Measurements from ENCODE around the gene DPP7. TPM values are rescaled to one million over a fixed set of nuclear protein-coding genes. Genes with fewer than 3 reads are reported as not detected.

DPP7 gene
- total and polyA plus RNA-seq, 9 of the 15 experiments (the other 6 are each of a cell fraction or from before 2014, with no cell fraction given), result 0.99 to 365 (median 132) TPM

DNA sequence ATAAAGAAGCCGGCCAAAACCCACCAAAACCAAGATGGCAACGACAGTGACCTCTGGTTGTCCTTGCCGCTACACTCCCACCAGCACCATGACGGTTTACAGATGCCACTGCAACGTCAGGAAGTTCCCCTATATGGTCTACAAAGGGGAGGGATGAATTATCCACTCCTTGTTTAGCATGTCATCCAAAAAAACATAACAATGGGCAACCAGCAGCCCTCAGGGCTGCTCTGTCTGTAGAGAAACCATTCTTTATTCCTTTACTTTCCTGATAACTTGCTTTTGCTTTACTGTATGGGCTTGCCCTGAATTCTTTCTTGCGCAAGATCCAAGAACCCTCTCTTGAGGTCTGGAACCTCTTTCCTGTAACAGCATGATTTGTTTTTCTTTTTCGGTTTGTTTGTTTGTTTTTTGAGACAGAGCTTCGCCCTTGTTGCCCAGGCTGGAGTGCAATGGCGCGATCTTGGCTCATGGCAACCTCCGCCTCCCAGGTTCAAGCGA is 39.2 kb downstream of the DPP7 start (continued):
- TF ChIP-seq, protein P1, sequence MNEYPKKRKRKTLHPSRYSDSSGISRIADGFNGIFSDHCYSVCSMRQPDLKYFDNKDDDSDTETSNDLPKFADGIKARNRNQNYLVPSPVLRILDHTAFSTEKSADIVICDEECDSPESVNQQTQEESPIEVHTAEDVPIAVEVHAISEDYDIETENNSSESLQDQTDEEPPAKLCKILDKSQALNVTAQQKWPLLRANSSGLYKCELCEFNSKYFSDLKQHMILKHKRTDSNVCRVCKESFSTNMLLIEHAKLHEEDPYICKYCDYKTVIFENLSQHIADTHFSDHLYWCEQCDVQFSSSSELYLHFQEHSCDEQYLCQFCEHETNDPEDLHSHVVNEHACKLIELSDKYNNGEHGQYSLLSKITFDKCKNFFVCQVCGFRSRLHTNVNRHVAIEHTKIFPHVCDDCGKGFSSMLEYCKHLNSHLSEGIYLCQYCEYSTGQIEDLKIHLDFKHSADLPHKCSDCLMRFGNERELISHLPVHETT (CRISPR knock-in tag; conservative IDR thresholded peaks at IDR 0.05 in 1 of 2, IDR thresholded peaks at IDR 0.05 in 1 of 2), result peak in 1 of 2 experiments; percentile 93; a peak in 2 of 4 replicates
- no peak for TF ChIP-seq NR4A1 (CRISPR knock-in tag; IDR thresholded peaks at IDR 0.05)
- peak; percentile 66; the same call in 1 of the 2 replicates for TF ChIP-seq NR4A1 (tag; IDR thresholded peaks at IDR 0.05)
- TF ChIP-seq GABPA (tag; conservative IDR thresholded peaks at IDR 0.05; ENCODE audit: low read depth), result peak; percentile 30; the same call in 1 of the 2 replicates
- no peak for TF ChIP-seq ZNF224 (CRISPR knock-in tag; IDR thresholded peaks at IDR 0.05)
- no peak for TF ChIP-seq PURB (CRISPR knock-in tag; IDR thresholded peaks at IDR 0.05; ENCODE audit: low read depth)
- TF ChIP-seq GTF2E2 (tag; IDR thresholded peaks at IDR 0.05), result peak; percentile 9
- TF ChIP-seq, protein P2, sequence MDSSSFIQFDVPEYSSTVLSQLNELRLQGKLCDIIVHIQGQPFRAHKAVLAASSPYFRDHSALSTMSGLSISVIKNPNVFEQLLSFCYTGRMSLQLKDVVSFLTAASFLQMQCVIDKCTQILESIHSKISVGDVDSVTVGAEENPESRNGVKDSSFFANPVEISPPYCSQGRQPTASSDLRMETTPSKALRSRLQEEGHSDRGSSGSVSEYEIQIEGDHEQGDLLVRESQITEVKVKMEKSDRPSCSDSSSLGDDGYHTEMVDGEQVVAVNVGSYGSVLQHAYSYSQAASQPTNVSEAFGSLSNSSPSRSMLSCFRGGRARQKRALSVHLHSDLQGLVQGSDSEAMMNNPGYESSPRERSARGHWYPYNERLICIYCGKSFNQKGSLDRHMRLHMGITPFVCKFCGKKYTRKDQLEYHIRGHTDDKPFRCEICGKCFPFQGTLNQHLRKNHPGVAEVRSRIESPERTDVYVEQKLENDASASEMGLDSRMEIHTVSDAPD (CRISPR knock-in tag; IDR thresholded peaks at IDR 0.05), result no peak
- TF ChIP-seq GABPB1 (CRISPR knock-in tag; IDR thresholded peaks at IDR 0.05), result no peak
- no peak for TF ChIP-seq SP2 (IDR thresholded peaks at IDR 0.05; ENCODE audit: extremely low read depth, low read depth, low read length, poor library complexity, severe bottlenecking)
- peak; percentile 87; the same call in 1 of the 2 replicates for TF ChIP-seq ZNF175 (CRISPR knock-in tag; IDR thresholded peaks at IDR 0.05; ENCODE audit: low read depth)
- TF ChIP-seq ZNF212 (CRISPR knock-in tag; IDR thresholded peaks at IDR 0.05), result no peak
- no peak for TF ChIP-seq ZNF586 (CRISPR knock-in tag; conservative IDR thresholded peaks at IDR 0.05)
- no peak for TF ChIP-seq ARID1B (IDR thresholded peaks at IDR 0.05)
- TF ChIP-seq PRPF4 (IDR thresholded peaks at IDR 0.05; ENCODE audit: insufficient read depth, low read depth, low read length, poor library complexity, severe bottlenecking), result no peak
- TF ChIP-seq KLF1 (tag; IDR thresholded peaks at IDR 0.05), result no peak; the same call in none of the 2 replicates
- TF ChIP-seq JUND (IDR thresholded peaks at IDR 0.05; ENCODE audit: borderline replicate concordance, low read depth, low read length), result no peak
- peak; percentile 11; the same call in 1 of the 3 replicates for TF ChIP-seq JUND (tag; IDR thresholded peaks at IDR 0.05; ENCODE audit: borderline replicate concordance, low read depth, low read length)
- TF ChIP-seq MYBL2 (IDR thresholded peaks at IDR 0.05; ENCODE audit: low read depth), result no peak
- no peak for TF ChIP-seq MYBL2 (CRISPR knock-in tag; IDR thresholded peaks at IDR 0.05; ENCODE audit: borderline replicate concordance)
- no peak for TF ChIP-seq FOS (IDR thresholded peaks at IDR 0.05; ENCODE audit: extremely low read depth, insufficient read length)
- no peak for TF ChIP-seq KLF10 (CRISPR knock-in tag; IDR thresholded peaks at IDR 0.05)
- TF ChIP-seq HDAC8 (tag; IDR thresholded peaks at IDR 0.05), result no peak; the same call in none of the 2 replicates
- no peak for TF ChIP-seq ZNF583 (CRISPR knock-in tag; IDR thresholded peaks at IDR 0.05)
- TF ChIP-seq DMBX1 (CRISPR knock-in tag; IDR thresholded peaks at IDR 0.05; ENCODE audit: borderline replicate concordance), result no peak
- no peak for TF ChIP-seq ETV6 (IDR thresholded peaks at IDR 0.05; ENCODE audit: borderline replicate concordance in 1 of 2, low read depth in 2 of 2, low read length in 1 of 2)
- no peak for TF ChIP-seq ETV6 (CRISPR knock-in tag; IDR thresholded peaks at IDR 0.05; ENCODE audit: borderline replicate concordance)
- TF ChIP-seq CEBPB (tag; IDR thresholded peaks at IDR 0.05), result peak; percentile 95

Data from K562 (cell line).